Fibroblast of lung (primary cell): ENCODE measurements around the gene COL9A3. TPM values are rescaled to one million over a fixed set of nuclear protein-coding genes. Genes with fewer than 3 reads are reported as not detected.

Experiments
- DNase-seq, 2 donors: peaks; one replicate each; pipeline versions ENCODE4 v3.0.0 to v3.0.0-alpha.2; 2010; ENCODE audit warnings: low read depth in 2 of 2
- H2AFZ ChIP-seq: 2 replicates; pipeline ENCODE4 v1.5.1; 2012; ENCODE audit warnings: low read length, control low read depth, inconsistent platforms
- H3K27ac ChIP-seq: 2 replicates; pipeline ENCODE4 v1.5.1; 2011; ENCODE audit warnings: low read length, control low read depth; ENCODE audit not compliant: insufficient read depth
- H3K27me3 ChIP-seq: 2 replicates; pipeline ENCODE4 v1.5.1; 2011; ENCODE audit warnings: mild to moderate bottlenecking, low read length; ENCODE audit not compliant: control insufficient read depth, insufficient read depth
- H3K36me3 ChIP-seq: 2 replicates; pipeline ENCODE4 v1.5.1; 2011; ENCODE audit warnings: low read length; ENCODE audit not compliant: control insufficient read depth, insufficient read depth
- H3K4me1 ChIP-seq: 2 replicates; pipeline ENCODE4 v1.5.1; 2011; ENCODE audit warnings: low read length; ENCODE audit not compliant: control insufficient read depth, insufficient read depth; ENCODE audit errors: extremely low read depth
- H3K4me2 ChIP-seq: 2 replicates; pipeline ENCODE4 v1.5.1; 2011; ENCODE audit warnings: low read length, control low read depth; ENCODE audit not compliant: insufficient read depth; ENCODE audit errors: extremely low read depth
- H3K4me3 ChIP-seq, 4 experiments: fragments of 200-600 bp in 1 of 4; sonication (generic) in 1 of 4; replicated peaks in 1 of 4; 2 replicates each; pipeline ENCODE4 v1.5.1; 2011 to 2016; ENCODE audit warnings: low read length in 4 of 4, low read depth in 3 of 4, mild to moderate bottlenecking in 3 of 4, control low read depth in 2 of 4, inconsistent platforms in 1 of 4, mixed read lengths in 1 of 4; ENCODE audit not compliant: insufficient read depth in 1 of 4; ENCODE audit errors: control extremely low read depth in 1 of 4
- H3K79me2 ChIP-seq: 2 replicates; pipeline ENCODE4 v1.5.1; 2012; ENCODE audit warnings: mild to moderate bottlenecking, low read length, inconsistent platforms; ENCODE audit not compliant: control insufficient read depth, insufficient read depth
- H3K9ac ChIP-seq: 2 replicates; pipeline ENCODE4 v1.5.1; 2011; ENCODE audit warnings: mild to moderate bottlenecking, low read length, control low read depth; ENCODE audit not compliant: insufficient read depth
- H3K9me3 ChIP-seq: 2 replicates; pipeline ENCODE4 v1.5.1; 2012; ENCODE audit warnings: low read depth, low read length; ENCODE audit not compliant: control insufficient read depth, insufficient read depth
- H4K20me1 ChIP-seq: 2 replicates; pipeline ENCODE4 v1.5.1; 2011; ENCODE audit warnings: low read length; ENCODE audit not compliant: control insufficient read depth, insufficient read depth; ENCODE audit errors: extremely low read depth
- CTCF ChIP-seq, 2 donors: IDR thresholded peaks in 1 of 2; conservative IDR thresholded peaks in 1 of 2; 1 replicate in 1 of 2; 2 replicates in 1 of 2; pipeline ENCODE4 v1.5.1; 2011 to 2012; ENCODE audit warnings: low read length in 2 of 2, control low read depth in 1 of 2, inconsistent platforms in 1 of 2, low read depth in 1 of 2, mild to moderate bottlenecking in 1 of 2
- EZH2 ChIP-seq: IDR thresholded peaks from 2 replicates; pipeline ENCODE4 v1.5.1; 2012; ENCODE audit warnings: low read length, control low read depth, mild to moderate bottlenecking; ENCODE audit errors: missing control alignments
- polyA plus RNA-seq, 2 donors: library from polyadenylated mRNA; depleted of rRNA in 1 of 2; stranded (reverse) in 1 of 2; unstranded in 1 of 2; fragments of >200 nt; gene quantifications; 2 replicates each; pipeline ENCODE4 v1.2.1, GENCODE V29; 2011 to 2012; ENCODE audit warnings: missing spikeins in 1 of 2
- total RNA-seq: library from RNA; depleted of rRNA; stranded (reverse); fragments of >200 nt; gene quantifications from 2 replicates; pipeline ENCODE4 v1.2.1, GENCODE V29; 2014

Gene COL9A3
- total and polyA plus RNA-seq, 2 donors (not counting 1 experiment from before 2014, with no cell fraction given) = 0.17 TPM

- no peak overlapping the region for H3K4me2 ChIP-seq
- TF ChIP-seq CTCF (conservative IDR thresholded peaks at IDR 0.05 in 1 of 2, IDR thresholded peaks at IDR 0.05 in 1 of 2; ENCODE audit: low read depth in 1 of 2, low read length in 2 of 2) (no peak), EZH2 (no peak)
- no peak overlapping the region for H2AFZ ChIP-seq
Measured at GRCh38 chr20:62772619-62772989, 44.2 kb upstream of the COL9A3 start.

GRCh38 chr20:62772990-62773844, 43.6 kb upstream of the COL9A3 start:
- Histone ChIP-seq H3K27ac (no peak overlapping the region), H3K4me2 (no peak overlapping the region), H3K27me3 (no peaks in the 10 kb centered on the region), H4K20me1 (no peaks in the 10 kb centered on the region), H3K4me3 (no peak overlapping the region), H3K4me1 (no peaks in the 10 kb centered on the region), H3K9ac (no peak overlapping the region), H2AFZ (no peak overlapping the region), H3K9me3 (no peaks in the 10 kb centered on the region), H3K36me3 (no peaks in the 10 kb centered on the region), H3K79me2 (no peaks in the 10 kb centered on the region)
- peak; percentile 33 to 39 for DNase-seq
- TF ChIP-seq CTCF (conservative IDR thresholded peaks at IDR 0.05 in 1 of 2, IDR thresholded peaks at IDR 0.05 in 1 of 2; ENCODE audit: low read depth in 1 of 2, low read length in 2 of 2) (no peak), EZH2 (no peak)

More at GRCh38 chr20:62772619-62772989, 44.2 kb upstream of the COL9A3 start:
- Histone ChIP-seq H3K4me3 (no peak overlapping the region), H3K9me3 (no peaks in the 10 kb centered on the region), H4K20me1 (no peaks in the 10 kb centered on the region), H3K36me3 (no peaks in the 10 kb centered on the region), H3K4me1 (no peaks in the 10 kb centered on the region), H3K27me3 (no peaks in the 10 kb centered on the region), H3K9ac (no peak overlapping the region), H3K79me2 (no peaks in the 10 kb centered on the region), H3K27ac (no peak overlapping the region)
- no peak for DNase-seq

- Histone ChIP-seq H3K27ac (no peak overlapping the region), H3K36me3 (no peaks in the 10 kb centered on the region), H3K9ac (no peak overlapping the region), H3K4me1 (no peaks in the 10 kb centered on the region), H3K27me3 (no peaks in the 10 kb centered on the region), H4K20me1 (no peaks in the 10 kb centered on the region), H3K79me2 (no peaks in the 10 kb centered on the region), H3K9me3 (no peaks in the 10 kb centered on the region), H2AFZ (no peak overlapping the region), H3K4me2 (no peak overlapping the region), H3K4me3 (no peak overlapping the region)
- no peak for TF ChIP-seq EZH2
- no peak for TF ChIP-seq CTCF (conservative IDR thresholded peaks at IDR 0.05 in 1 of 2, IDR thresholded peaks at IDR 0.05 in 1 of 2; ENCODE audit: low read depth in 1 of 2, low read length in 2 of 2)
- DNase-seq = no peak
Measured at GRCh38 chr20:62773845-62774714, 42.8 kb upstream of the COL9A3 start.
